Urothelium cell line (cell line): ENCODE measurements around the gene BDKRB1.
A peak's percentile ranks its signal among the peaks of the same experiment; 100 is the strongest.
"Not testable (repeated sequence)": the region's sequence is repeated elsewhere in the genome, so short reads cannot be mapped to it uniquely, and the experiment has no call there.

Experiments
- DNase-seq: peaks from one replicate; pipeline ENCODE4 v3.0.0; 2011; ENCODE audit warnings: low spot score, mixed read lengths
- FAIRE-seq: peaks from 2 replicates; lab custom pipeline; 2011; peaks lifted over from hg19 to GRCh38; lab: Jason Lieb, UNC

The BDKRB1 gene

GRCh38 chr14:96232506-96232905 is 23.5 kb upstream of the BDKRB1 start:
- no peak for DNase-seq
- FAIRE-seq, result no peak

GRCh38 chr14:96233661-96234060 is 22.3 kb upstream of the BDKRB1 start:
- FAIRE-seq, result no peak
- DNase-seq, result no peak

GRCh38 chr14:96235426-96235825 is 20.6 kb upstream of the BDKRB1 start:
- DNase-seq (no peak), FAIRE-seq (no peak)

GRCh38 chr14:96237641-96238040 is 18.4 kb upstream of the BDKRB1 start:
- DNase-seq (no peak), FAIRE-seq (no peak)

- no peak for FAIRE-seq
- DNase-seq, result no peak
Measured at GRCh38 chr14:96238676-96239265, 17.2 kb upstream of the BDKRB1 start.

GRCh38 chr14:96239711-96240141 is 16.3 kb upstream of the BDKRB1 start:
- FAIRE-seq, result no peak

GRCh38 chr14:96240641-96241040 is 15.4 kb upstream of the BDKRB1 start:
- DNase-seq, result no peak
- no peak for FAIRE-seq

More at GRCh38 chr14:96239711-96240141, 16.3 kb upstream of the BDKRB1 start:
- no peak for DNase-seq

- DNase-seq (no peak), FAIRE-seq (no peak)
Measured at GRCh38 chr14:96242126-96242525, 13.9 kb upstream of the BDKRB1 start.

- DNase-seq, result no peak
- FAIRE-seq, result no peak
Measured at GRCh38 chr14:96243785-96244184, 12.2 kb upstream of the BDKRB1 start.

GRCh38 chr14:96245074-96245473 is 10.9 kb upstream of the BDKRB1 start:
- DNase-seq, FAIRE-seq: not testable (repeated sequence)

- no peak for FAIRE-seq
Measured at GRCh38 chr14:96245710-96246538, 10.1 kb upstream of the BDKRB1 start.

GRCh38 chr14:96246539-96246847 is 9.5 kb upstream of the BDKRB1 start:
- DNase-seq, result peak; percentile 65
- no peak for FAIRE-seq

More at GRCh38 chr14:96245710-96246538, 10.1 kb upstream of the BDKRB1 start:
- DNase-seq, result peak; percentile 24

GRCh38 chr14:96247031-96247430 is 9.0 kb upstream of the BDKRB1 start:
- no peak for DNase-seq
- no peak for FAIRE-seq

- DNase-seq (no peak), FAIRE-seq (no peak)
Measured at GRCh38 chr14:96249029-96249428, 7.0 kb upstream of the BDKRB1 start.

GRCh38 chr14:96250485-96250884 is 5.5 kb upstream of the BDKRB1 start:
- FAIRE-seq (no peak), DNase-seq (no peak)

GRCh38 chr14:96251656-96252155 is 4.3 kb upstream of the BDKRB1 start:
- DNase-seq, result no peak
- FAIRE-seq, result no peak

- DNase-seq, result no peak
- FAIRE-seq, result no peak
Measured at GRCh38 chr14:96252323-96252998, 3.5 kb upstream of the BDKRB1 start.

- DNase-seq (peak; percentile 74), FAIRE-seq (no peak)
Measured at GRCh38 chr14:96252999-96253539, 2.9 kb upstream of the BDKRB1 start.

- DNase-seq, result no peak
- no peak for FAIRE-seq
Measured at GRCh38 chr14:96254687-96255086, 1.3 kb upstream of the BDKRB1 start.

- DNase-seq (no peak), FAIRE-seq (no peak)
Measured at GRCh38 chr14:96256407-96256806, 397 bp downstream of the BDKRB1 start.

GRCh38 chr14:96257056-96257455 is 1.0 kb downstream of the BDKRB1 start:
- FAIRE-seq, result no peak
- no peak for DNase-seq
